KMS-11 (cell line): ENCODE measurements around the gene PSMC5.

Experiments
- H2AFZ ChIP-seq: fragments of 200-600 bp; sonication (generic); 2 replicates; pipeline ENCODE4 v1.6.1; 2016; ENCODE audit warnings: antibody characterized with exemption, mixed run types, low read depth
- H3K27ac ChIP-seq: fragments of 200-600 bp; sonication (generic); 2 replicates; pipeline ENCODE4 v1.6.1; 2016; ENCODE audit warnings: mild to moderate bottlenecking, mixed run types
- H3K27me3 ChIP-seq: fragments of 200-600 bp; sonication (generic); 2 replicates; pipeline ENCODE4 v1.6.1; 2017; ENCODE audit warnings: mild to moderate bottlenecking, low read depth, mixed run types, moderate library complexity; ENCODE audit not compliant: insufficient read depth
- H3K36me3 ChIP-seq: fragments of 200-600 bp; sonication (generic); 2 replicates; pipeline ENCODE4 v1.6.1; 2017; ENCODE audit warnings: mild to moderate bottlenecking, mixed run types; ENCODE audit not compliant: insufficient read depth
- H3K4me1 ChIP-seq: fragments of 200-600 bp; sonication (generic); 2 replicates; pipeline ENCODE4 v1.6.1; 2016; ENCODE audit warnings: mild to moderate bottlenecking, low read depth, mixed run types; ENCODE audit not compliant: poor library complexity, severe bottlenecking
- H3K4me2 ChIP-seq: fragments of 200-600 bp; sonication (generic); 2 replicates; pipeline ENCODE4 v1.7.0; 2016; ENCODE audit warnings: mild to moderate bottlenecking, mixed run types
- H3K4me3 ChIP-seq: fragments of 200-600 bp; sonication (generic); IDR thresholded peaks from 2 replicates; pipeline ENCODE4 v1.6.1; 2017; ENCODE audit warnings: low read depth, low read length, mixed read lengths; ENCODE audit not compliant: insufficient read depth
- H3K79me2 ChIP-seq: fragments of 200-600 bp; sonication (generic); 2 replicates; pipeline ENCODE4 v1.6.1; 2016; ENCODE audit warnings: low read depth, mixed run types; ENCODE audit not compliant: insufficient read depth
- H3K9ac ChIP-seq: fragments of 200-600 bp; sonication (generic); 2 replicates; pipeline ENCODE4 v1.6.1; 2016; ENCODE audit warnings: mild to moderate bottlenecking, mixed run types
- H4K20me1 ChIP-seq: fragments of 200-600 bp; sonication (generic); 2 replicates; pipeline ENCODE4 v1.6.1; 2016; ENCODE audit warnings: mild to moderate bottlenecking, mixed run types; ENCODE audit not compliant: insufficient read depth
- TF ChIP-seq, protein P1 (sequence below): fragments of 200-600 bp; sonication (generic); conservative IDR thresholded peaks from 2 replicates; pipeline ENCODE4 v1.6.1; 2017; ENCODE audit warnings: low read depth, mild to moderate bottlenecking, antibody characterized with exemption, low read length, moderate library complexity, mixed read lengths

PSMC5 gene

DNA sequence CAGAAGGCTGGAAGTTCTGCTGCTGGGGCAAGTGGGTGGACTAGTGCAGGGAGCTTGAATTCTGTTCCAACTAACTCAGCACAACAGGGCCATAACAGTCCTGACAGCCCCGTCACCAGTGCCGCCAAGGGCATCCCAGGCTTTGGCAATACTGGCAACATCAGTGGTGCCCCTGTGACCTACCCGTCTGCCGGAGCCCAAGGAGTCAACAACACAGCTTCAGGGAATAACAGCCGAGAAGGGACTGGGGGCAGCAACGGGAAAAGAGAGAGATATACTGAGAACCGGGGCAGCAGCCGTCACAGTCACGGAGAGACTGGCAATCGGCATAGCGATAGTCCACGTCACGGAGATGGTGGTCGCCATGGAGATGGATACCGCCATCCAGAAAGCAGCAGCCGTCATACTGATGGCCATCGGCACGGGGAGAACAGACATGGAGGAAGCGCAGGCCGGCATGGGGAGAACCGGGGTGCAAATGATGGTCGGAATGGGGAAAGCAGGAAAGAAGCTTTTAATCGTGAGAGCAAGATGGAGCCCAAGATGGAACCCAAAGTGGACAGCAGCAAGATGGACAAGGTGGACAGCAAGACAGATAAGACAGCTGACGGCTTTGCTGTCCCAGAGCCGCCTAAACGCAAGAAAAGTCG lies 9.4 kb upstream of the PSMC5 start:
- no peak overlapping the region for H3K9ac ChIP-seq
- peaks cover 22% of the 10 kb centered on the region; the same call in 1 of the 2 replicates for H3K36me3 ChIP-seq
- peaks cover 4% of the 10 kb centered on the region; the same call in 1 of the 2 replicates for H4K20me1 ChIP-seq

DNA sequence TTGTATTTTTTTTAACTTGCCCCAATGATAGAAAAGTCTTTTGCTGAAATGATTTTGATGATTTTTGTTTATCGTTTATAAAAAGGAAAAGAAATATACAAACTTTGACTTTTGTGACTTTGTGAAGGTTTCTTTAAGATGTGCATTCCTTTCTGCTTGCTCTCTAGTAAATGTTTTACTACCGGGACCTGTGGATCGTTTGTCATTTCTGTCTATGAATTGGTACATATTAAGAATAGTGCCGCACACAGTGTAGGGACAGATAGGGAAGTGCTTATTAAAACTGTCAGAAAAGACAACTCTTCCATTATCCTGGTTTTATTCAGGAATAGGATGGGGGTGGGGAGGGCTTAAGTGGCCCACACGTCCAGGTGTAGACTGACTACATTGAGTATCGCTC lies 8.1 kb upstream of the PSMC5 start:
- Histone ChIP-seq H3K79me2 (peaks cover 5% of the 10 kb centered on the region; the same call in 1 of the 2 replicates), H3K27ac (no peak overlapping the region)

More for the DNA sequence above, 9.4 kb upstream of the PSMC5 start:
- no peaks in the 10 kb centered on the region for H3K27me3 ChIP-seq
- H3K4me2 ChIP-seq = no peak overlapping the region
- H3K4me1 ChIP-seq = no peaks in the 10 kb centered on the region
- TF ChIP-seq, protein P1, sequence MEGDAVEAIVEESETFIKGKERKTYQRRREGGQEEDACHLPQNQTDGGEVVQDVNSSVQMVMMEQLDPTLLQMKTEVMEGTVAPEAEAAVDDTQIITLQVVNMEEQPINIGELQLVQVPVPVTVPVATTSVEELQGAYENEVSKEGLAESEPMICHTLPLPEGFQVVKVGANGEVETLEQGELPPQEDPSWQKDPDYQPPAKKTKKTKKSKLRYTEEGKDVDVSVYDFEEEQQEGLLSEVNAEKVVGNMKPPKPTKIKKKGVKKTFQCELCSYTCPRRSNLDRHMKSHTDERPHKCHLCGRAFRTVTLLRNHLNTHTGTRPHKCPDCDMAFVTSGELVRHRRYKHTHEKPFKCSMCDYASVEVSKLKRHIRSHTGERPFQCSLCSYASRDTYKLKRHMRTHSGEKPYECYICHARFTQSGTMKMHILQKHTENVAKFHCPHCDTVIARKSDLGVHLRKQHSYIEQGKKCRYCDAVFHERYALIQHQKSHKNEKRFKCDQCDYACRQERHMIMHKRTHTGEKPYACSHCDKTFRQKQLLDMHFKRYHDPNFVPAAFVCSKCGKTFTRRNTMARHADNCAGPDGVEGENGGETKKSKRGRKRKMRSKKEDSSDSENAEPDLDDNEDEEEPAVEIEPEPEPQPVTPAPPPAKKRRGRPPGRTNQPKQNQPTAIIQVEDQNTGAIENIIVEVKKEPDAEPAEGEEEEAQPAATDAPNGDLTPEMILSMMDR = no peak
- H3K79me2 ChIP-seq = peaks cover 5% of the 10 kb centered on the region; the same call in 1 of the 2 replicates
- H3K27ac ChIP-seq = no peak overlapping the region
- no peak overlapping the region for H3K4me3 ChIP-seq
- no peak overlapping the region for H2AFZ ChIP-seq

DNA sequence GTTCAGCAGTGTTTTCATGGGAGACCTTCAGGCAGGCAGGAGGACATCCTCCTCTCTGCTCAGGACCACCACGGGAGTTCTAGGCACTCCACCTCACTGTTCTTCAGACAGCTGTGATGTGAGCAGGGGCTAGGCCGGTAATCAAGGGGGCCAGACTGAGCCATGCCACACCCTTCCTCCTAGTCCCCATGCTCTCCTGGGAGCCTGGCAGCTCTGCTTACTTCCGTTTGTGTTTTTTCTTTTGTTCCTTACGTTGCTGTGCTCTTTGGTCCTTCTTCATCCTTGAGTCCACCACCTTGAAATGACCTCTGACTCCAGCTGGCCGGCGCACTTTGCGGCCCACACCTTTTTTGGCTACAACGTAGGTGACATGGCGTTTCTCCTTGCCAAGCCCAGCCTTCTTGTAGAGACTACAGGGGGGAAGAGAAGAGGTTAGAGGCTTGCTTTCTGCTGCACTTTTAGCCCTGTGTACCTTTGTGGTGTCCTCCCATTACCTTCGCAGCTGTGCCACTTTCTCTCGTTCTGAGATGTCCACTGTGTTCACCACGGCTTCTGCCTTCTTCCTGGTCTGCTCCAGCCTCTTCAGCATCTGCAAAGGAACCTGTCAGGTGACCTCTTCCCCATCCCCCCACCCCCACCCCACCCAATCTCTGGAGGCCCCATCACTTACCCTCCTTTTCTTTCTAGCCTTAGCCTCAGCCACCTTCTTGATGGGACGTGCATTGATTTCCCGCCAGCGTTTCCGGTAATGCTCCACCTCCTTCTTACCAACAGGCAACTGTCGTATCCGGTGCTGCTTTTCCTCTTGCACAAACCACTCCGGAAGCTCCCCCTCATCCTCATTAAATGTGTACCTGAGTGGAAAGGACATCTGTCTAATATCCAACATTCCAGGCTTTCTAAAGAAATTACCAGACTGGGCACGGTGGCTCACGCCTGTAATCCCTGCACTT lies 7.4 kb upstream of the PSMC5 start:
- Histone ChIP-seq H3K36me3 (peaks cover 29% of the 10 kb centered on the region; the same call in 1 of the 2 replicates), H3K9ac (no peak overlapping the region), H2AFZ (no peak overlapping the region), H3K27me3 (no peaks in the 10 kb centered on the region), H3K79me2 (peaks cover 6% of the 10 kb centered on the region; the same call in 1 of the 2 replicates), H3K4me3 (no peak overlapping the region), H4K20me1 (peaks cover 4% of the 10 kb centered on the region; the same call in 1 of the 2 replicates), H3K27ac (no peak overlapping the region), H3K4me2 (no peak overlapping the region), H3K4me1 (peaks cover under 1% of the 10 kb centered on the region)
- TF ChIP-seq, protein P1 = no peak

More for the DNA sequence above, 8.1 kb upstream of the PSMC5 start:
- no peak overlapping the region for H3K4me2 ChIP-seq
- no peak overlapping the region for H2AFZ ChIP-seq
- TF ChIP-seq, protein P1 = no peak
- no peak overlapping the region for H3K9ac ChIP-seq
- no peaks in the 10 kb centered on the region for H3K4me1 ChIP-seq
- no peaks in the 10 kb centered on the region for H3K27me3 ChIP-seq
- H3K4me3 ChIP-seq = no peak overlapping the region
- H4K20me1 ChIP-seq = peaks cover 4% of the 10 kb centered on the region; the same call in 1 of the 2 replicates
- peaks cover 25% of the 10 kb centered on the region; the same call in 1 of the 2 replicates for H3K36me3 ChIP-seq

DNA sequence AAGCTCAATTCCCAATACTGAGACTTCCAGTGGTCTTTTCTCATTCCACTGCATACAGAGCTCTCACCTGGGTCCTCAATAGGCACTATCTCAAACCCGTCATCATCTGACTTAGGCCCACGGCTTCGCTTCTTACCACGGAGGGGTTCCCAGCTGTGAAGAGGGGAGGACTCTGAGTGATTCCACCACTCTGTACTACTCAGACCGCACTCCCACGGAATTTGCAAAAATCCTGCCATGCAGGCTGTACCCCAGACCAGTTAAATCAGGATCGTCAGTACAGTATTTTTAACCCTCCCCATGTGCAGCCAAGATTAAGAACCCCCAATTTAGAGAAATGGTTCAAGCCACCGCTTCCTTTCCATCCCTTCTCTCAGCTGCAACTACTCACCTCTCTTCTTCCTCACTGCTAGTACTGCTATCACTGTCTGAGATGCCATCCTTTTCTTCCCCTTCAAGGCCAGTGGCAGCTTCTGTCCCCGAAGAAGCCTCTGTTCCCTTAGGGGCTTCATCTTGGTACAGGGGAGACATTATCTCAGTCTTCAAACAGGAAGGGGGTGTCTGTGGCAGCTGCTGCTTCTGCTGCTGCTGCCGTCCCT lies 6.2 kb upstream of the PSMC5 start:
- Histone ChIP-seq H4K20me1 (peaks cover 4% of the 10 kb centered on the region; the same call in 1 of the 2 replicates), H3K4me3 (no peak overlapping the region), H3K79me2 (peaks cover 18% of the 10 kb centered on the region), H3K27ac (no peak overlapping the region), H3K4me1 (peaks cover 13% of the 10 kb centered on the region), H3K27me3 (no peaks in the 10 kb centered on the region), H2AFZ (no peak overlapping the region), H3K36me3 (peaks cover 33% of the 10 kb centered on the region; the same call in 1 of the 2 replicates), H3K9ac (no peak overlapping the region), H3K4me2 (no peak overlapping the region)
- TF ChIP-seq, protein P1 = no peak
